Measurements from ENCODE around the gene COL27A1. TPM values are rescaled to one million over a fixed set of nuclear protein-coding genes. Genes with fewer than 3 reads are reported as not detected.

The COL27A1 gene
- total and polyA plus RNA-seq, 9 of the 15 experiments (the other 6 are each of a cell fraction or from before 2014, with no cell fraction given): 0.07 TPM; not detected in 8

DNA sequence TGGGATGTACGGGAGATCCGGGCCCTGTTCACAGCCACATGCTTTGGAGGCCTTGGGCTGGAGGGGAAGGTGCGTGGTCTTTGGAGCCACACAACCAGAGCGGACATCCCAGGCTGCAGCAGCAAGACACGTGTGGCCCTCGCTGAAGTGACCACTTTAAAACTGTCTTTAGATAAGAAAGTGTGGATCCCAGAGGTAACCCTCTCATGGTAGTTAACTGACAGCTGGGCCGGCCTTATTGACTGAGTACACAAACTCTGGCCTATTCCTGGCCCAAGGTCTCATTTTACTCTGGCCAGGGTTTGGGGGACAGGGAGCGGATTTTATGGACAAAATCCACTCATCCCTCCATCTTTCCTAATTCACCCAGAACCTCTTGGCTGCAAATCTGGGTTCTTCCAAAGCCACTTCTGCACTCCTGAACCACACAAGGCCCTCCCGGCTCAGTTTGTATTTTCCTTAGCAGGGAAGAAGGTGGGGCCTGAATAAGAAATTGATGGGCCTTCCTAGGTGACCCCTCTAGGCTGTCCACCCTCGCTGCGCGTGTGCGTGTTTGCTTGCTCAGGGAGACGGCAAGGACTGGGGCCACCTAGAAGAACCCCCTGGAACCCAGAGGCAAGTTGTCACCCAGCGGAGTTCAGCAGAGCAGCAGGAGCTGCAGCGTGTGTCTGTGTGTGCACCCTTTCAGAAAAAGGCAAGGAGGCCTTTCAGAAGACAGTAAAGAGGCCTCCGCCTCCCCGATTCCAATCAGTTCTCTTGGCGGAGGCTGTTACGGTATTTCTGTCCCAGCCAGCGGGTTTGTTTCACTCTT is 94.3 kb downstream of the COL27A1 start:
- Histone ChIP-seq H2AFZ (ENCODE audit: low read depth, low read length) (no peak overlapping the region), H3K9me3 (replicated peaks; ENCODE audit: control insufficient read depth, insufficient read depth, low read depth, low read length) (no peaks in the 10 kb centered on the region), H3K9me1 (ENCODE audit: control insufficient read depth, insufficient read depth, low read length) (no peaks in the 10 kb centered on the region), H3K36me3 (ENCODE audit: control insufficient read depth, insufficient read depth, low read length) (no peaks in the 10 kb centered on the region), H3K79me2 (ENCODE audit: control insufficient read depth, insufficient read depth, low read length) (no peaks in the 10 kb centered on the region), H4K20me1 (replicated peaks; ENCODE audit: control insufficient read depth, insufficient read depth, low read length) (peaks cover 9% of the 10 kb centered on the region), H3K9ac (ENCODE audit: insufficient read depth in 1 of 2, low read depth in 2 of 2, low read length in 2 of 2) (no peak overlapping the region), H3K4me2 (ENCODE audit: insufficient read depth, low read length) (no peak overlapping the region), H3K27me3 (ENCODE audit: control insufficient read depth in 2 of 2, insufficient read depth in 2 of 2, low read length in 2 of 2) (peaks cover 20 to 78% of the 10 kb centered on the region in 2 experiments; a peak in 4 of 5 replicates), H3K4me1 (replicated peaks in 1 of 2; ENCODE audit: control insufficient read depth in 2 of 2, insufficient read depth in 2 of 2, low read length in 2 of 2) (no peaks in the 10 kb centered on the region), H3K4me3 (no peak overlapping the region), H3K27ac (ENCODE audit: extremely low read depth, low read depth, low read length) (no peak overlapping the region)
- ChIA-PET CTCF (ENCODE audit: low intra/inter-chr PET ratio) (no interaction called here), POLR2A (interaction anchor here (0.6 kb wide), 1 partner anchor 573 kb away, joined by 3 read pairs; no protein-coding TSS in a partner anchor)
- 4% methylated on average over 21 of the region's 21 CpGs for WGBS (ENCODE audit: insufficient coverage, low coverage, missing lambda C conversion rate)
- TF ChIP-seq, protein P1, sequence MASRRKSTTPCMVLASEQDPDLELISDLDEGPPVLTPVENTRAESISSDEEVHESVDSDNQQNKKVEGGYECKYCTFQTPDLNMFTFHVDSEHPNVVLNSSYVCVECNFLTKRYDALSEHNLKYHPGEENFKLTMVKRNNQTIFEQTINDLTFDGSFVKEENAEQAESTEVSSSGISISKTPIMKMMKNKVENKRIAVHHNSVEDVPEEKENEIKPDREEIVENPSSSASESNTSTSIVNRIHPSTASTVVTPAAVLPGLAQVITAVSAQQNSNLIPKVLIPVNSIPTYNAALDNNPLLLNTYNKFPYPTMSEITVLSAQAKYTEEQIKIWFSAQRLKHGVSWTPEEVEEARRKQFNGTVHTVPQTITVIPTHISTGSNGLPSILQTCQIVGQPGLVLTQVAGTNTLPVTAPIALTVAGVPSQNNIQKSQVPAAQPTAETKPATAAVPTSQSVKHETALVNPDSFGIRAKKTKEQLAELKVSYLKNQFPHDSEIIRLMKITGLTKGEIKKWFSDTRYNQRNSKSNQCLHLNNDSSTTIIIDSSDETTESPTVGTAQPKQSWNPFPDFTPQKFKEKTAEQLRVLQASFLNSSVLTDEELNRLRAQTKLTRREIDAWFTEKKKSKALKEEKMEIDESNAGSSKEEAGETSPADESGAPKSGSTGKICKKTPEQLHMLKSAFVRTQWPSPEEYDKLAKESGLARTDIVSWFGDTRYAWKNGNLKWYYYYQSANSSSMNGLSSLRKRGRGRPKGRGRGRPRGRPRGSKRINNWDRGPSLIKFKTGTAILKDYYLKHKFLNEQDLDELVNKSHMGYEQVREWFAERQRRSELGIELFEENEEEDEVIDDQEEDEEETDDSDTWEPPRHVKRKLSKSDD (conservative IDR thresholded peaks at IDR 0.05; ENCODE audit: low read length): no peak
- TF ChIP-seq PCBP2 (IDR thresholded peaks at IDR 0.05; ENCODE audit: low read depth, low read length, poor library complexity, severe bottlenecking): no peak
- no peak for TF ChIP-seq NR2C2 (CRISPR knock-in tag; IDR thresholded peaks at IDR 0.05)
- TF ChIP-seq NR2C2 (tag; IDR thresholded peaks at IDR 0.05): no peak
- TF ChIP-seq, protein P2, sequence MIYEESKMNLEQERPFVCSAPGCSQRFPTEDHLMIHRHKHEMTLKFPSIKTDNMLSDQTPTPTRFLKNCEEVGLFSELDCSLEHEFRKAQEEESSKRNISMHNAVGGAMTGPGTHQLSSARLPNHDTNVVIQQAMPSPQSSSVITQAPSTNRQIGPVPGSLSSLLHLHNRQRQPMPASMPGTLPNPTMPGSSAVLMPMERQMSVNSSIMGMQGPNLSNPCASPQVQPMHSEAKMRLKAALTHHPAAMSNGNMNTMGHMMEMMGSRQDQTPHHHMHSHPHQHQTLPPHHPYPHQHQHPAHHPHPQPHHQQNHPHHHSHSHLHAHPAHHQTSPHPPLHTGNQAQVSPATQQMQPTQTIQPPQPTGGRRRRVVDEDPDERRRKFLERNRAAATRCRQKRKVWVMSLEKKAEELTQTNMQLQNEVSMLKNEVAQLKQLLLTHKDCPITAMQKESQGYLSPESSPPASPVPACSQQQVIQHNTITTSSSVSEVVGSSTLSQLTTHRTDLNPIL (CRISPR knock-in tag; IDR thresholded peaks at IDR 0.05): no peak
- no peak for TF ChIP-seq ZNF57 (CRISPR knock-in tag; IDR thresholded peaks at IDR 0.05)
- TF ChIP-seq ZNF586 (CRISPR knock-in tag; conservative IDR thresholded peaks at IDR 0.05): no peak
- TF ChIP-seq DIDO1 (tag; IDR thresholded peaks at IDR 0.05; ENCODE audit: low read depth): no peak
- ATAC-seq: no peak
- BruUV-seq (replicated peaks): no TSS peak
- in situ Hi-C loops (cut with MboI) (no loop called here), intact Hi-C loops (cut with micrococcal nuclease) (no loop called here)
- DNase-seq (ENCODE audit: extremely low read depth in 1 of 4, low spot score in 3 of 4): no peak
- FAIRE-seq: no peak

All from K562 (cell line).